ENCODE data around the gene BDKRB2.

Gene BDKRB2

GRCh38 chr14:96250485-96250884, 45.8 kb downstream of the BDKRB2 start:
- Histone ChIP-seq H3K79me2 (ENCODE audit: low read length) (no peaks in the 10 kb centered on the region), H2AFZ (ENCODE audit: low read depth, low read length) (no peak overlapping the region), H3K4me3 (ENCODE audit: low read length) (no peak overlapping the region), H3K27me3 (ENCODE audit: low read depth, low read length) (peaks cover 20% of the 10 kb centered on the region), H3K36me3 (replicated peaks; ENCODE audit: low read depth, low read length) (no peaks in the 10 kb centered on the region), H4K20me1 (ENCODE audit: insufficient read depth, low read length) (no peaks in the 10 kb centered on the region), H3K27ac (ENCODE audit: low read length) (no peak overlapping the region), H3K9ac (ENCODE audit: low read length) (no peak overlapping the region), H3K9me3 (ENCODE audit: insufficient read depth, low read length) (no peaks in the 10 kb centered on the region), H3K4me1 (ENCODE audit: low read length) (no peaks in the 10 kb centered on the region), H3K4me2 (ENCODE audit: low read length) (no peak overlapping the region)
- no peak for TF ChIP-seq EZH2phosphoT487 (IDR thresholded peaks at IDR 0.05; ENCODE audit: low read depth)
- no peak for TF ChIP-seq CTCF (IDR thresholded peaks at IDR 0.05; ENCODE audit: low read depth, low read length)

- no peak overlapping the region for H3K4me2 ChIP-seq (ENCODE audit: low read length)
- no peak overlapping the region for H3K9ac ChIP-seq (ENCODE audit: low read length)
- TF ChIP-seq CTCF (IDR thresholded peaks at IDR 0.05; ENCODE audit: low read depth, low read length): no peak
- no peak for TF ChIP-seq EZH2phosphoT487 (IDR thresholded peaks at IDR 0.05; ENCODE audit: low read depth)
- no peak overlapping the region for H3K27ac ChIP-seq (ENCODE audit: low read length)
- no peaks in the 10 kb centered on the region for H3K36me3 ChIP-seq (replicated peaks; ENCODE audit: low read depth, low read length)
- H4K20me1 ChIP-seq (ENCODE audit: insufficient read depth, low read length): no peaks in the 10 kb centered on the region
- H3K27me3 ChIP-seq (ENCODE audit: low read depth, low read length): peaks cover 27% of the 10 kb centered on the region
- no peak overlapping the region for H2AFZ ChIP-seq (ENCODE audit: low read depth, low read length)
- no peak overlapping the region for H3K4me3 ChIP-seq (ENCODE audit: low read length)
- no peaks in the 10 kb centered on the region for H3K79me2 ChIP-seq (ENCODE audit: low read length)
- H3K4me1 ChIP-seq (ENCODE audit: low read length): no peaks in the 10 kb centered on the region
- no peaks in the 10 kb centered on the region for H3K9me3 ChIP-seq (ENCODE audit: insufficient read depth, low read length)
Measured at GRCh38 chr14:96251656-96252155, 47.1 kb downstream of the BDKRB2 start.

GRCh38 chr14:96252323-96252998, 47.8 kb downstream of the BDKRB2 start:
- TF ChIP-seq CTCF (IDR thresholded peaks at IDR 0.05; ENCODE audit: low read depth, low read length): no peak
- no peak for TF ChIP-seq EZH2phosphoT487 (IDR thresholded peaks at IDR 0.05; ENCODE audit: low read depth)
- Histone ChIP-seq H2AFZ (ENCODE audit: low read depth, low read length) (no peak overlapping the region), H3K79me2 (ENCODE audit: low read length) (no peaks in the 10 kb centered on the region), H3K4me1 (ENCODE audit: low read length) (no peaks in the 10 kb centered on the region), H3K36me3 (replicated peaks; ENCODE audit: low read depth, low read length) (no peaks in the 10 kb centered on the region), H3K9me3 (ENCODE audit: insufficient read depth, low read length) (no peaks in the 10 kb centered on the region), H3K4me2 (ENCODE audit: low read length) (no peak overlapping the region), H3K4me3 (ENCODE audit: low read length) (no peak overlapping the region), H3K9ac (ENCODE audit: low read length) (no peak overlapping the region), H4K20me1 (ENCODE audit: insufficient read depth, low read length) (no peaks in the 10 kb centered on the region), H3K27me3 (ENCODE audit: low read depth, low read length) (peaks cover 35% of the 10 kb centered on the region), H3K27ac (ENCODE audit: low read length) (no peak overlapping the region)

- H3K27me3 ChIP-seq (ENCODE audit: low read depth, low read length): peaks cover 37% of the 10 kb centered on the region
- no peaks in the 10 kb centered on the region for H3K79me2 ChIP-seq (ENCODE audit: low read length)
- TF ChIP-seq CTCF (IDR thresholded peaks at IDR 0.05; ENCODE audit: low read depth, low read length) (no peak), EZH2phosphoT487 (IDR thresholded peaks at IDR 0.05; ENCODE audit: low read depth) (no peak)
- no peaks in the 10 kb centered on the region for H3K4me1 ChIP-seq (ENCODE audit: low read length)
- no peak overlapping the region for H3K9ac ChIP-seq (ENCODE audit: low read length)
- H3K36me3 ChIP-seq (replicated peaks; ENCODE audit: low read depth, low read length): no peaks in the 10 kb centered on the region
- H3K27ac ChIP-seq (ENCODE audit: low read length): no peak overlapping the region
- no peaks in the 10 kb centered on the region for H4K20me1 ChIP-seq (ENCODE audit: insufficient read depth, low read length)
- H2AFZ ChIP-seq (ENCODE audit: low read depth, low read length): no peak overlapping the region
- no peak overlapping the region for H3K4me2 ChIP-seq (ENCODE audit: low read length)
- no peaks in the 10 kb centered on the region for H3K9me3 ChIP-seq (ENCODE audit: insufficient read depth, low read length)
- H3K4me3 ChIP-seq (ENCODE audit: low read length): no peak overlapping the region
Measured at GRCh38 chr14:96252999-96253539, 48.4 kb downstream of the BDKRB2 start.

Measured in OCI-LY3 (cell line).